HAP-1 (cell line): ENCODE data around the gene TKTL1.

Experiments
- DNase-seq, 2 experiments: peaks; one replicate each; pipeline ENCODE4 v3.0.0-alpha.2; 2016 to 2020; ENCODE audit warnings: low spot score in 2 of 2
- H3K27me3 ChIP-seq: fragments of 250-450 bp; sonication (Bioruptor Pico); 2 replicates; pipeline ENCODE4 v1.5.1; 2020; ENCODE audit warnings: low read depth, mild to moderate bottlenecking, moderate library complexity
- H3K36me3 ChIP-seq: fragments of 250-450 bp; sonication (Bioruptor Pico); replicated peaks from 2 replicates; pipeline ENCODE4 v1.5.1; 2020; ENCODE audit warnings: mild to moderate bottlenecking
- H3K4me1 ChIP-seq: fragments of 250-450 bp; sonication (Bioruptor Pico); 2 replicates; pipeline ENCODE4 v1.5.1; 2020; ENCODE audit warnings: mild to moderate bottlenecking
- H3K4me3 ChIP-seq: fragments of 250-450 bp; sonication (Bioruptor Pico); 2 replicates; pipeline ENCODE4 v1.5.1; 2020; ENCODE audit warnings: mild to moderate bottlenecking, moderate library complexity
- H3K9me3 ChIP-seq: fragments of 250-450 bp; sonication (Bioruptor Pico); 2 replicates; pipeline ENCODE4 v1.5.1; 2020; ENCODE audit warnings: mild to moderate bottlenecking, moderate library complexity
- in situ Hi-C: fragments of 300-500 bp; cut with MboI; formaldehyde crosslinking; loops from 3 replicates; pipeline ENCODE4 v1.14.3; 2020; ENCODE audit warnings: low sequenced_read_pairs, inconsistent platforms, mixed read lengths

Gene TKTL1

GRCh38 chrX:154320406-154320805 lies 24.8 kb downstream of the TKTL1 start:
- Histone ChIP-seq H3K4me3 (no peak overlapping the region), H3K27me3 (no peaks in the 10 kb centered on the region), H3K36me3 (no peaks in the 10 kb centered on the region), H3K4me1 (peaks cover 8% of the 10 kb centered on the region), H3K9me3 (no peaks in the 10 kb centered on the region)
- no peak for DNase-seq
- in situ Hi-C loops, result no loop called here

- in situ Hi-C loops, result no loop called here
- Histone ChIP-seq H3K4me3 (no peak overlapping the region), H3K9me3 (peaks cover 4% of the 10 kb centered on the region; the same call in 1 of the 2 replicates), H3K36me3 (no peaks in the 10 kb centered on the region), H3K4me1 (peaks cover 13% of the 10 kb centered on the region), H3K27me3 (no peaks in the 10 kb centered on the region)
- no peak for DNase-seq
These were observed 25.6 kb downstream of the TKTL1 start for GRCh38 chrX:154321152-154321551.

- H3K27me3 ChIP-seq, result no peaks in the 10 kb centered on the region
- H3K36me3 ChIP-seq, result no peaks in the 10 kb centered on the region
- in situ Hi-C loops, result no loop called here
- peaks cover 5% of the 10 kb centered on the region; the same call in 1 of the 2 replicates for H3K9me3 ChIP-seq
- DNase-seq, result peak in 1 of 2 experiments; percentile 16
- H3K4me1 ChIP-seq, result peaks cover 14% of the 10 kb centered on the region
- H3K4me3 ChIP-seq, result no peak overlapping the region
These were observed 26.0 kb downstream of the TKTL1 start for GRCh38 chrX:154321594-154321993.

GRCh38 chrX:154322890-154323289 lies 27.3 kb downstream of the TKTL1 start:
- Histone ChIP-seq H3K4me1 (peaks cover 14% of the 10 kb centered on the region), H3K27me3 (no peaks in the 10 kb centered on the region), H3K36me3 (no peaks in the 10 kb centered on the region), H3K9me3 (peaks cover 5% of the 10 kb centered on the region; the same call in 1 of the 2 replicates), H3K4me3 (no peak overlapping the region)
- in situ Hi-C loops, result no loop called here
- no peak for DNase-seq

GRCh38 chrX:154323537-154323936 lies 27.9 kb downstream of the TKTL1 start:
- H3K36me3 ChIP-seq, result no peaks in the 10 kb centered on the region
- in situ Hi-C loops, result no loop called here
- no peak for DNase-seq
- peaks cover 14% of the 10 kb centered on the region for H3K4me1 ChIP-seq
- H3K27me3 ChIP-seq, result no peaks in the 10 kb centered on the region
- peaks cover 5% of the 10 kb centered on the region; the same call in 1 of the 2 replicates for H3K9me3 ChIP-seq
- no peak overlapping the region for H3K4me3 ChIP-seq

GRCh38 chrX:154325541-154325940 lies 29.9 kb downstream of the TKTL1 start:
- peaks cover 19% of the 10 kb centered on the region for H3K4me1 ChIP-seq
- peak; percentile 50 to 61 for DNase-seq
- in situ Hi-C loops, result loop anchor here (25.0 kb wide), 2 partner anchors 313 to 1388 kb away; partner anchors contain the start of gene IRAK1

GRCh38 chrX:154327038-154327820 lies 31.6 kb downstream of the TKTL1 start:
- Histone ChIP-seq H3K9me3 (peaks cover 5% of the 10 kb centered on the region; the same call in 1 of the 2 replicates), H3K4me1 (peaks cover 36% of the 10 kb centered on the region), H3K27me3 (no peaks in the 10 kb centered on the region), H3K4me3 (no peak overlapping the region), H3K36me3 (no peaks in the 10 kb centered on the region)
- in situ Hi-C loops, result loop anchor here (25.0 kb wide), 2 partner anchors 315 to 1390 kb away; partner anchors contain the start of gene IRAK1
- no peak for DNase-seq

More at GRCh38 chrX:154325541-154325940, 29.9 kb downstream of the TKTL1 start:
- H3K9me3 ChIP-seq, result peaks cover 5% of the 10 kb centered on the region; the same call in 1 of the 2 replicates
- H3K36me3 ChIP-seq, result no peaks in the 10 kb centered on the region
- no peaks in the 10 kb centered on the region for H3K27me3 ChIP-seq
- no peak overlapping the region for H3K4me3 ChIP-seq

GRCh38 chrX:154328646-154329045 lies 33.1 kb downstream of the TKTL1 start:
- Histone ChIP-seq H3K4me1 (peaks cover 38% of the 10 kb centered on the region), H3K27me3 (no peaks in the 10 kb centered on the region), H3K4me3 (no peak overlapping the region), H3K9me3 (peaks cover 5% of the 10 kb centered on the region; the same call in 1 of the 2 replicates), H3K36me3 (no peaks in the 10 kb centered on the region)
- no peak for DNase-seq
- in situ Hi-C loops, result loop anchor here (25.0 kb wide), 2 partner anchors 316 to 1391 kb away; partner anchors contain the start of gene IRAK1

GRCh38 chrX:154329294-154329693 lies 33.7 kb downstream of the TKTL1 start:
- Histone ChIP-seq H3K9me3 (peaks cover 5% of the 10 kb centered on the region; the same call in 1 of the 2 replicates), H3K27me3 (no peaks in the 10 kb centered on the region), H3K4me3 (no peak overlapping the region), H3K36me3 (no peaks in the 10 kb centered on the region), H3K4me1 (peaks cover 38% of the 10 kb centered on the region)
- no peak for DNase-seq
- in situ Hi-C loops, result loop anchor here (25.0 kb wide), 2 partner anchors 317 to 1392 kb away; partner anchors contain the start of gene IRAK1

GRCh38 chrX:154332561-154332960 lies 37.0 kb downstream of the TKTL1 start:
- Histone ChIP-seq H3K4me3 (no peak overlapping the region), H3K9me3 (no peaks in the 10 kb centered on the region), H3K27me3 (no peaks in the 10 kb centered on the region), H3K4me1 (peaks cover 25% of the 10 kb centered on the region), H3K36me3 (no peaks in the 10 kb centered on the region)
- in situ Hi-C loops, result loop anchor here (25.0 kb wide), 2 partner anchors 320 to 1395 kb away; partner anchors contain the start of gene IRAK1
- no peak for DNase-seq

GRCh38 chrX:154333116-154333515 lies 37.5 kb downstream of the TKTL1 start:
- H3K36me3 ChIP-seq, result no peaks in the 10 kb centered on the region
- H3K4me3 ChIP-seq, result no peak overlapping the region
- no peaks in the 10 kb centered on the region for H3K27me3 ChIP-seq
- in situ Hi-C loops, result loop anchor here (25.0 kb wide), 2 partner anchors 321 to 1396 kb away; partner anchors contain the start of gene IRAK1
- no peaks in the 10 kb centered on the region for H3K9me3 ChIP-seq
- H3K4me1 ChIP-seq, result peaks cover 25% of the 10 kb centered on the region
- no peak for DNase-seq

GRCh38 chrX:154333837-154334271 lies 38.3 kb downstream of the TKTL1 start:
- no peaks in the 10 kb centered on the region for H3K36me3 ChIP-seq
- in situ Hi-C loops, result loop anchor here (25.0 kb wide), 2 partner anchors 322 to 1397 kb away; partner anchors contain the start of gene IRAK1
- no peaks in the 10 kb centered on the region for H3K27me3 ChIP-seq
- no peak for DNase-seq
- H3K4me1 ChIP-seq, result peaks cover 25% of the 10 kb centered on the region
- H3K9me3 ChIP-seq, result no peaks in the 10 kb centered on the region
- H3K4me3 ChIP-seq, result no peak overlapping the region

- in situ Hi-C loops, result loop anchor here (25.0 kb wide), 2 partner anchors 322 to 1397 kb away; partner anchors contain the start of gene IRAK1
- no peak overlapping the region for H3K4me3 ChIP-seq
- DNase-seq, result no peak
- peaks cover 25% of the 10 kb centered on the region for H3K4me1 ChIP-seq
- H3K27me3 ChIP-seq, result no peaks in the 10 kb centered on the region
- no peaks in the 10 kb centered on the region for H3K36me3 ChIP-seq
- H3K9me3 ChIP-seq, result no peaks in the 10 kb centered on the region
These were observed 38.9 kb downstream of the TKTL1 start for GRCh38 chrX:154334496-154334895.
